Right ventricle myocardium inferior (tissue), 1 donor: ENCODE data around the gene ZDHHC3. TPM values are rescaled to one million over a fixed set of nuclear protein-coding genes. Genes with fewer than 3 reads are reported as not detected.

Experiments
- ATAC-seq: fragments of 200-7000 bp; cut with Tn5 transposase; one replicate; pipeline ENCODE4 v1.9.1; 2020; ENCODE audit warnings: mild to moderate bottlenecking, moderate library complexity
- DNase-seq: peaks from one replicate; pipeline ENCODE4 v3.0.0; 2021; ENCODE audit errors: missing footprints
- intact Hi-C: fragments of 100-400 bp; cut with DNase I; formaldehyde crosslinking; loops from one replicate; pipeline ENCODE4 v1.11.0; 2022
- long read RNA-seq: library from polyadenylated mRNA; unstranded; transcript quantifications from one replicate; pipeline ENCODE4 v2.0.0, GENCODE V29; 2021
- total RNA-seq: library from RNA; stranded (reverse); fragmentation: NEBNext Ultra II Directional; extraction: Animal tissue kit (Norgen Biotek cat#: 25700); gene quantifications from one replicate; pipeline ENCODE4 v1.2.1, GENCODE V29; 2021
- donor health status: DM: no; HTN: yes; CAD: no; lungs with severe emphysema.

Gene ZDHHC3
- 35.8 TPM for total RNA-seq
- long read RNA-seq, transcript ZDHHC3-205 (7 exons, 2,687 nt): major isoform, 19 of 26 reads
- long read RNA-seq, partial matches to known transcripts: 3 of 26 reads
- long read RNA-seq, other reads (novel, unspliced or antisense): 1 of 26 reads

DNA sequence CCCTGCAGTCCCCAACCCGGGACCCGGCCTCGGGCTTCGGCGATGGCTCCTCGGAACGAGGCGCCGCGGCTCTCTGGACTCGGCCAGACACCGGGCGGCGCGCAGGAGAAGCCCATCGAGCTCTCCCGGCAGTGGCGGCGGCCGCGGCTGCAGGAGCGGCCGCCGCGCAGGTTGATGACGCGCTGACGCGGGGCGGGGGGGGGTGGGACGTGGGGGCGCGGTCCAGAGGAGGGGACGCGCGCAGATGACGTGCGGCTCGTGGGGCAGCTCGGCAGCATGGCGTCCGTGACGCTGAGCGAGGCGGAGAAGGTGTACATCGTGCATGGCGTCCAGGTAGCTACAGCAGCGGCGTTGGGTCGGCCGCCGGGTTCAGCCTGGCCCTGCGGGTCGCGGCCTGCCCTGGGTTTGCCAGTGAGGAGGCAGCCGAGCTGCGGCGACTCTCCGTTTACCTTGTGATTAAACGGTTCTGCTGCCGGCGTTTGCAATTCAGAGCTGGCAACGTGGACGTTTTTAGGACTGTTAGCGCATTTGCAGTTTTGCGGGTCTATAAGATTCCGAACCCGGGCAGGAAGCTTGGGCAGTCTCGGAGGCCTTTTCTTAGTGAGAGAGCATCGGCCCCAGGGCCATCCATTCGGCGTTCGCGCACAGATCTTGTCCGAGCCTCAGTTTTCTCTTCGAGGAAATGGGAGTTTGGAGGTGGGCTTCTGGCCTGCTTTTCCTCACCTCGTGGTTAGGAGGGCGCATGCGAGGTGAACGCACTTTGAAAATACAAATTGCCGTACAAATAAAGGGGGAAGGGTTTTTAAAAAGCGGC lies at the start of gene ZDHHC3, which contains the start of gene EXOSC7:
TSS of gene ZDHHC3 (minus strand) at position 173 of the 814 bp plus-strand sequence. CDS start 16,738 bp downstream, outside the sequence.
TSS of gene EXOSC7 (plus strand) at position 243 of the 814 bp plus-strand sequence. CDS start at position 277, 34 bp downstream.
- ATAC-seq: peak; percentile 91
- peak; percentile 96 for DNase-seq
- intact Hi-C loops: loop anchor here (5.0 kb wide), 2 partner anchors 36 to 51 kb away; partner anchors contain the start of gene CLEC3B

- DNase-seq: no peak
- no peak for ATAC-seq
- intact Hi-C loops: loop anchor here (5.0 kb wide), 1 partner anchor 47 kb away; the partner anchor contains the start of genes EXOSC7 and ZDHHC3
These were observed 48.7 kb upstream of the ZDHHC3 start for GRCh38 chr3:45024542-45025255.

- no peak for DNase-seq
- intact Hi-C loops: no loop called here
- ATAC-seq: no peak
These were observed 47.7 kb upstream of the ZDHHC3 start for GRCh38 chr3:45023675-45024074.

GRCh38 chr3:45021524-45022297 lies 45.7 kb upstream of the ZDHHC3 start:
- intact Hi-C loops: no loop called here

DNA sequence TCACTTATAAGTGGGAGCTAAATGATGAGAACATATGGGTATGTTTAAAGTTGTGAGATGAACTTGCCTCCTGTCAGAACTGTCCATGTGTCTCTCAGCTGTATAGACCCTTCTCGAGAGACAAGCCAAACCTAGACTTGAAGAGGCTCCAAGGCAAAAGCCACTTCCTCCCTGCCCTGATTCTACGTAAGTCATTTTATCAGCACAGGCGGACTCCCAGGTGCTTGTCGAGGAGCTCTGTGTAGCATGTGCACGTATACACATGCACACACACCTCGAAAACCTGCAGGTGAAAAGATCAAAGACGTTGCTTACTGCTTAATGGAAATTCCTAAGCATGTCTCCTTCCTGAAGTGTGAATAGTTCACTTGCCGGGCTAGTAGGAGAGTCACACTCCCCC lies 44.6 kb upstream of the ZDHHC3 start:
- DNase-seq: no peak
- no peak for ATAC-seq
- intact Hi-C loops: no loop called here

More at GRCh38 chr3:45021524-45022297, 45.7 kb upstream of the ZDHHC3 start:
- DNase-seq: peak; percentile 85
- peak; percentile 87 for ATAC-seq

DNA sequence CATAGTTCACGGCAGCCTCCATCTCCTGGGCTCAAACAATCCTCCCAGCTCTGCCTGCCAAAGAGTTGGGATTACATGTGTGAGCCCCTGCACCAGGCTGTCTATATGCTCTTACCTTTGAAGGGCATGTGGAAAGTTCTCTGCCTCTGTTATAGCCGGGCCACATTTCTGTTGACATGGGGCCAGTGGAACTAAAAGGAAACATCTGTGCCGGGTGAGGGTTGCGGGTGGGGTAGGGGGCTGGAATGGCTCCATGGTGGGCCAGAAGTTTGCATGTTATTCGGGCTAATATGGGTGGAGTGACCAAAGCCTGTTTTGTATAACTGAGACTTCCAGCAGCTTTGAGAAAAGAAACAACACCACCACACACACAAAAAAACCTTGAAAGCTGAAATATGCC lies 41.8 kb upstream of the ZDHHC3 start:
- DNase-seq (no peak), ATAC-seq (no peak)
- intact Hi-C loops: no loop called here

GRCh38 chr3:45016916-45017315 lies 40.9 kb upstream of the ZDHHC3 start:
- intact Hi-C loops: no loop called here
- DNase-seq: no peak
- ATAC-seq: no peak

- intact Hi-C loops: loop anchor here (1.0 to 5.0 kb wide), 2 partner anchors 25 to 35 kb away; partner anchors contain the start of genes EXOSC7 and ZDHHC3
- ATAC-seq (no peak), DNase-seq (no peak)
These were observed 36.6 kb upstream of the ZDHHC3 start for GRCh38 chr3:45012577-45012976.

DNA sequence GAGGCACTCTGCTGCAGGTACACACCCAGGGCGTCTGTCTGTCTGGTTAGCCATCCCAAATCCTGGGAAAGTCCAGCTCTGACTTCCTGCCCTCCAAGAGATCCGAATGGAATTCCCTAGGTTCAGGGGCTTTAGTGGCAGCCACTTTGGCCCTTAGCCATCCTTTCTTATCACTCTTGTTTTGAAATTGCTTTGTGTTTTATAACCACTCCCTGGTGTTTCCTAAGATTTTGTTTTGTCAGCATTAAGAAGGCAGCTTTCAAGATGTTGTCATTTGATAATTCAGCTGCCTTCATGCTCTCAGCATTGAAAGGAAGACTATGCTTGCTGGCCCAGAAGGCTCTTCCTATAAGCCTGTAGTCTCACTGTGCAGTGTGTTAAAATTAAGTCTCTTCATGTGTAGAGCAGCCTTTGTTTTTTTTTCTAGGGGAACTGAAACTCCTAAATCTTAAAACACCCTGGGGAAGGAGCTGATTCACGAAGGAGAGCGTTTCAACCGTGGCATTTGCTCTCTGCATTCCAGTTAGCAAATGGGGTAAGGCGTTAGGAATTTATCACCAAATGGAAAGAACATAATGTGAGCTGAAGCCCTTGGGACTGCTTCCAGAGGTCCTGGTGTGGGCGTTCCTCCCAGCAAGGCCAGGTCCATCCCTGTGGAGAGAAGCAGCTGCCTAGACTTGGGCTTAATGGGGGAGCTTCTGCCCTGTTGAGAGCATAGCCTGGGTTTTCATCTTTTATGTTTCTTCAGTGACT lies 36.0 kb upstream of the ZDHHC3 start:
- peak; percentile 90 for ATAC-seq
- intact Hi-C loops: loop anchor here (1.0 to 5.0 kb wide), 2 partner anchors 25 to 35 kb away; partner anchors contain the start of genes EXOSC7 and ZDHHC3

DNA sequence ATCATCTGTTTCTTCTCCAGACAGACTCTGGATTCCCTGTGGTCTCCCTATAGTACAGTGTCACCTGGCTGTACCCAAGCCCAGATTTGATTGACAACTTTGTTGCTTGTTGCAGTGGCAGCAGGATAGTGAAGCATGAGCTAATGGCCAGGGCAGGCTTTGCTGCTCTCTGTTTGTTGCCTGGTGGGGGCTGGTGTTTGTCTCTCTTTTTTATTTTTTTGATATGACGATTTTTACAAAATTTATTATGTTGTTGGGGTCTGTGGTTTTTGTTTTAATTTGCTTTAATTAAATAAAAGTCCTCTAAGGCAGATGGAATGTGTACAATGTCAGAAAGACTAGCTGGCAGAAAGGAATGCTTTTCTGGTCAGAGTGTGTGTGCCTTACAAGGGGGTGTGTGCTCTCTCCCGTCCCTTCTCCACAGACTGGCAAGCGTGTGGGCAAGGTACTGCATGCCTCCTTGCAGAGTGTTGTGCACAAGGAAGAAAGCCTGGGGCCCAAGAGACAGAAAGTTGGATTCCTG lies 34.9 kb upstream of the ZDHHC3 start:
- intact Hi-C loops: loop anchor here (5.0 kb wide), 1 partner anchor 34 kb away; the partner anchor contains the start of genes EXOSC7 and ZDHHC3
- no peak for DNase-seq
- no peak for ATAC-seq

More for the DNA sequence above, 36.0 kb upstream of the ZDHHC3 start:
- peak; percentile 80 for DNase-seq

DNA sequence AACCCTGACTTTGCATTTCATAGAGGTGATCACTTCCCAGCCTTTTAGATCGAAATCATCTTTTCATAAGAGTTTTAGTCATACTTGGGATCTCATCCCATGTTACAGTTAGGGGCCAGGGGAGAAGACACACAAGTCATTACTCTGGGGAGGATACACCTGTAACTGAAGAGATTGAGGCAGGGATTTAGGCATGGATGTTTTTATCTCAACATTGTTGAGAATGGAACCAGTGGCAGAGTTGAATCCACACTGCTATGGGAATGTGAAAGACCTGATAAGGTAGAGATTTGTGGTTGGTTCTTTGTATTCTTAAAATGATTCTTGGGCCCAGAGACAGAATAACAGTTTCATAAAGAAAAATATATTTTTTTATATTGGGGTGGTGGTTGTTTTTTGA lies 33.9 kb upstream of the ZDHHC3 start:
- intact Hi-C loops: loop anchor here (5.0 kb wide), 1 partner anchor 33 kb away; the partner anchor contains the start of genes EXOSC7 and ZDHHC3
- ATAC-seq: no peak
- DNase-seq: no peak

DNA sequence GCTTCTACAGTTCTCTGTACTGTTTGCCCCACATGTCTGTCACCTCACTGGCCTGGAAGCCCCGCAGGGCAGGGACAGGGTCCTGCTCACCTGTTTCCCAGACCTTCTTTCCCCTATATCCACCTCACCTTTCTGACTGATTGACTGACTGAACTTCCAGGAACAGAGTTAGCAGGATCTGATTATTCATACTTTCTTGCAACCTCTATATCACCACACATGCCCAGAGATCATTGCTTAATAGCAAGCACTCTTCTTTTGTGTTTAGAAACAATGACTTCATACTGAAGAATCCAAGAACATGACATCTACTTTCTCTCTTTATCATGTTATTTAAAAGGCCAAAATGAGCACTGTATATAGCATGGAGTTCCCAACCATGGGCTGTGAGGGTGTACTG lies 32.1 kb upstream of the ZDHHC3 start:
- DNase-seq (no peak), ATAC-seq (no peak)
- intact Hi-C loops: no loop called here

DNA sequence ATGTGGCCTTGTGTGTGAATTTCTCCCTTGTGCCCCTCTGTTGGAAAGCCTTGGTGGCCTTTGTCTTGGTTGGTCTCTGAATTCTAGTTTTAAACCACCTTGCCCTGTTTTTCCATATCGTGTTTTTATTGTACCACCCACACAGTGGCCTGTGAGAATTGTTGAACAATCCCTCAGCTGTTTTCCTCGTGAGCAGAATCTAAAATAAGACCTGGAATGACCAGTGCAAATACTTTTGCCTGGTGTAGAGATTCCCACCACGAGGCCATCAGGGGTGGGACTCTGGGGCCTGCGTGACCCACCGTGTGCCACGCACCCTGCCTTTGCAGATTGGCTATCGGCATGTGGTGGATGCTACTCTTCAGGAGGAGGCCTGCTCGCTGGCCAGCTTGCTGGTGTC lies 31.1 kb upstream of the ZDHHC3 start:
- DNase-seq (no peak), ATAC-seq (no peak)
- intact Hi-C loops: no loop called here

GRCh38 chr3:45003859-45004258 lies 27.9 kb upstream of the ZDHHC3 start:
- intact Hi-C loops: no loop called here
- DNase-seq (no peak), ATAC-seq (peak; percentile 43)

- ATAC-seq (no peak), DNase-seq (no peak)
- intact Hi-C loops: no loop called here
These were observed 27.4 kb upstream of the ZDHHC3 start for GRCh38 chr3:45003406-45003805.

DNA sequence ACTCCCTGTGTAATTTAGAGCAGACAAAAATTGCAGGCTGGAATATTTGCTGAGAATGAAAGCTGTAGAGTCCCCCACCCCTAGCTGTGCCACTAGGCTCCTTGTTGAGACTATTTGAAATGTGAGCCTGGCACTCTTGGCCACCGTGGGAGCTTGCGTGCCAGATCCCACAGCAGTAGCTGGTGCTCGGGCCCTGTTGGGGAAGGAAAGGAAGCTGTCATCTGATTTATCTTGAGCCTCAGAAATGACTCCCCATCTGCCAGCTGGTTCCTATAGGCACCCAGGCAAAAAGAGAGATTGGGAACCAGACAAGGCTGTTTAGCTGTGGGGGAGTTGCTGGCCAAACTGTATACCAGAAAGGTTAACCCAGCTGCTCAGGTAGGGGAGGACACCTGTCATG lies 26.7 kb upstream of the ZDHHC3 start:
- DNase-seq (no peak), ATAC-seq (peak; percentile 45)
- intact Hi-C loops: no loop called here

- DNase-seq (no peak), ATAC-seq (no peak)
- intact Hi-C loops: no loop called here
These were observed 26.2 kb upstream of the ZDHHC3 start for GRCh38 chr3:45002139-45002660.
